NAMALWA (cell line): ENCODE measurements around the gene TMEM260.
"Not testable (repeated sequence)": the region's sequence is repeated elsewhere in the genome, so short reads cannot be mapped to it uniquely, and the experiment has no call there.

ENCODE experiments used
- DNase-seq: peaks from one replicate; pipeline ENCODE4 v3.0.0-alpha.2; 2015; ENCODE audit warnings: low spot score

TMEM260 gene

GRCh38 chr14:56676042-56676441 is 96.4 kb downstream of the TMEM260 start:
- no peak for DNase-seq

GRCh38 chr14:56678838-56679237 is 99.2 kb downstream of the TMEM260 start:
- DNase-seq = no peak

- DNase-seq = no peak
Measured at GRCh38 chr14:56686416-56686815, 106.8 kb downstream of the TMEM260 start.

- DNase-seq = no peak
Measured at GRCh38 chr14:56687123-56687522, 107.5 kb downstream of the TMEM260 start.

GRCh38 chr14:56694609-56695008 is 115.0 kb downstream of the TMEM260 start:
- DNase-seq = no peak

- not testable (repeated sequence) for DNase-seq
Measured at GRCh38 chr14:56695216-56695615, 115.6 kb downstream of the TMEM260 start.
